ENCODE data around the gene RNASE12. TPM values are rescaled to one million over a fixed set of nuclear protein-coding genes. Genes with fewer than 3 reads are reported as not detected.

Gene RNASE12
- total RNA-seq, 1 donor from 2014 or later = not detected

- no peaks in the 10 kb centered on the region for H3K36me3 Mint-ChIP-seq (ENCODE audit: unreplicated experiment)
- no peaks in the 10 kb centered on the region for H3K27me3 Mint-ChIP-seq (ENCODE audit: unreplicated experiment)
- peak; percentile 99 for TF ChIP-seq CTCF (IDR thresholded peaks at IDR 0.05)
- no peaks in the 10 kb centered on the region for H3K4me1 Mint-ChIP-seq (ENCODE audit: unreplicated experiment)
- no peaks in the 10 kb centered on the region for H3K9me3 Mint-ChIP-seq (ENCODE audit: unreplicated experiment)
- no peak for DNase-seq (ENCODE audit: extremely low spot score, unreplicated experiment)
- H3K27ac Mint-ChIP-seq (ENCODE audit: unreplicated experiment) = no peak overlapping the region
- no peak overlapping the region for H3K4me3 Mint-ChIP-seq (ENCODE audit: unreplicated experiment)
These were observed 18.2 kb upstream of the RNASE12 start for GRCh38 chr14:20609215-20610001.

GRCh38 chr14:20608383-20609110 lies 17.4 kb upstream of the RNASE12 start:
- no peak overlapping the region for H3K27ac Mint-ChIP-seq (ENCODE audit: unreplicated experiment)
- DNase-seq (ENCODE audit: extremely low spot score, unreplicated experiment) = no peak
- TF ChIP-seq CTCF (IDR thresholded peaks at IDR 0.05) = no peak
- no peak overlapping the region for H3K4me3 Mint-ChIP-seq (ENCODE audit: unreplicated experiment)
- H3K36me3 Mint-ChIP-seq (ENCODE audit: unreplicated experiment) = no peaks in the 10 kb centered on the region
- no peaks in the 10 kb centered on the region for H3K27me3 Mint-ChIP-seq (ENCODE audit: unreplicated experiment)
- no peaks in the 10 kb centered on the region for H3K4me1 Mint-ChIP-seq (ENCODE audit: unreplicated experiment)
- H3K9me3 Mint-ChIP-seq (ENCODE audit: unreplicated experiment) = no peaks in the 10 kb centered on the region

- Mint-ChIP-seq H3K9me3 (ENCODE audit: unreplicated experiment) (no peaks in the 10 kb centered on the region), H3K36me3 (ENCODE audit: unreplicated experiment) (no peaks in the 10 kb centered on the region), H3K27me3 (ENCODE audit: unreplicated experiment) (no peaks in the 10 kb centered on the region), H3K27ac (ENCODE audit: unreplicated experiment) (no peak overlapping the region), H3K4me3 (ENCODE audit: unreplicated experiment) (no peak overlapping the region), H3K4me1 (ENCODE audit: unreplicated experiment) (no peaks in the 10 kb centered on the region)
- no peak for DNase-seq (ENCODE audit: extremely low spot score, unreplicated experiment)
- no peak for TF ChIP-seq CTCF (IDR thresholded peaks at IDR 0.05)
These were observed 16.4 kb upstream of the RNASE12 start for GRCh38 chr14:20607617-20608016.

- TF ChIP-seq CTCF (IDR thresholded peaks at IDR 0.05) = no peak
- Mint-ChIP-seq H3K4me3 (ENCODE audit: unreplicated experiment) (no peak overlapping the region), H3K9me3 (ENCODE audit: unreplicated experiment) (no peaks in the 10 kb centered on the region)
These were observed 15.7 kb upstream of the RNASE12 start for GRCh38 chr14:20606902-20607242.

GRCh38 chr14:20606190-20606901 lies 15.2 kb upstream of the RNASE12 start:
- H3K9me3 Mint-ChIP-seq (ENCODE audit: unreplicated experiment) = no peaks in the 10 kb centered on the region
- H3K27ac Mint-ChIP-seq (ENCODE audit: unreplicated experiment) = no peak overlapping the region
- no peaks in the 10 kb centered on the region for H3K4me1 Mint-ChIP-seq (ENCODE audit: unreplicated experiment)
- H3K27me3 Mint-ChIP-seq (ENCODE audit: unreplicated experiment) = no peaks in the 10 kb centered on the region
- peak; percentile 32 for TF ChIP-seq CTCF (IDR thresholded peaks at IDR 0.05)
- no peaks in the 10 kb centered on the region for H3K36me3 Mint-ChIP-seq (ENCODE audit: unreplicated experiment)
- no peak overlapping the region for H3K4me3 Mint-ChIP-seq (ENCODE audit: unreplicated experiment)
- no peak for DNase-seq (ENCODE audit: extremely low spot score, unreplicated experiment)

More at GRCh38 chr14:20606902-20607242, 15.7 kb upstream of the RNASE12 start:
- Mint-ChIP-seq H3K4me1 (ENCODE audit: unreplicated experiment) (no peaks in the 10 kb centered on the region), H3K27ac (ENCODE audit: unreplicated experiment) (no peak overlapping the region), H3K27me3 (ENCODE audit: unreplicated experiment) (no peaks in the 10 kb centered on the region), H3K36me3 (ENCODE audit: unreplicated experiment) (no peaks in the 10 kb centered on the region)
- no peak for DNase-seq (ENCODE audit: extremely low spot score, unreplicated experiment)
